ENCODE results near the gene TK1. TPM values are rescaled to one million over a fixed set of nuclear protein-coding genes. Genes with fewer than 3 reads are reported as not detected.
A peak's percentile ranks its signal among the peaks of the same experiment; 100 is the strongest.
"Not testable (repeated sequence)": the region's sequence is repeated elsewhere in the genome, so short reads cannot be mapped to it uniquely, and the experiment has no call there.

Gene TK1
- 12.0 TPM for total RNA-seq

- Histone ChIP-seq H3K9ac (ENCODE audit: low read depth in 1 of 3, low read length in 3 of 3) (peak within 1 kb of the TSS in 2 of 3 donors; percentile 62 to 77), H3K4me1 (ENCODE audit: control insufficient read depth in 3 of 3, insufficient read depth in 3 of 3, low read length in 3 of 3) (peaks cover 9 to 17% (median 10%) of the 10 kb centered on the region in 3 donors), H3K27ac (ENCODE audit: low read depth, low read length) (peak within 1 kb of the TSS; percentile 58), H3K4me3 (ENCODE audit: low read length in 3 of 3) (peak within 1 kb of the TSS; percentile 75 to 84 (median 81)), H3K36me3 (ENCODE audit: control insufficient read depth in 3 of 3, insufficient read depth in 3 of 3, low read length in 3 of 3) (peaks cover 0 to 5% (median 4%) of the 10 kb centered on the region in 3 donors), H3K27me3 (ENCODE audit: control insufficient read depth in 3 of 3, insufficient read depth in 3 of 3, low read length in 3 of 3) (no peaks in the 10 kb centered on the region), H3K9me3 (ENCODE audit: control insufficient read depth in 3 of 3, low read length in 3 of 3) (no peaks in the 10 kb centered on the region)
These were observed at the start of gene TK1, which contains the start of gene AFMID for GRCh38 chr17:78186692-78187595. Gene TK1, minus strand, starts transcription at chr17:78187052. Its CDS starts 58 bp downstream, at chr17:78186994. Gene AFMID, plus strand, starts transcription at chr17:78187362. Its CDS starts 9 bp downstream, at chr17:78187371.

- Histone ChIP-seq H3K36me3 (ENCODE audit: control insufficient read depth in 3 of 3, insufficient read depth in 3 of 3, low read length in 3 of 3) (no peaks in the 10 kb centered on the region), H3K27ac (ENCODE audit: low read depth, low read length) (no peak overlapping the region), H3K27me3 (ENCODE audit: control insufficient read depth in 3 of 3, insufficient read depth in 3 of 3, low read length in 3 of 3) (peaks cover 18 to 25% (median 22%) of the 10 kb centered on the region in 3 donors), H3K9me3 (ENCODE audit: control insufficient read depth in 3 of 3, low read length in 3 of 3) (no peaks in the 10 kb centered on the region), H3K9ac (ENCODE audit: low read depth in 1 of 3, low read length in 3 of 3) (no peak overlapping the region), H3K4me1 (ENCODE audit: control insufficient read depth in 3 of 3, insufficient read depth in 3 of 3, low read length in 3 of 3) (peaks cover 0 to 4% (median 0%) of the 10 kb centered on the region in 3 donors), H3K4me3 (ENCODE audit: low read length in 3 of 3) (no peak overlapping the region)
These were observed 49.0 kb upstream of the TK1 start for GRCh38 chr17:78235885-78236284.

- not testable (repeated sequence) for H3K4me3 ChIP-seq (ENCODE audit: low read length in 3 of 3); H3K36me3 ChIP-seq (ENCODE audit: control insufficient read depth in 3 of 3, insufficient read depth in 3 of 3, low read length in 3 of 3); H3K4me1 ChIP-seq (ENCODE audit: control insufficient read depth in 3 of 3, insufficient read depth in 3 of 3, low read length in 3 of 3); H3K27ac ChIP-seq (ENCODE audit: low read depth, low read length); H3K9ac ChIP-seq (ENCODE audit: low read depth in 1 of 3, low read length in 3 of 3); H3K9me3 ChIP-seq (ENCODE audit: control insufficient read depth in 3 of 3, low read length in 3 of 3)
- H3K27me3 ChIP-seq (ENCODE audit: control insufficient read depth in 3 of 3, insufficient read depth in 3 of 3, low read length in 3 of 3): peaks cover 24 to 30% (median 30%) of the 10 kb centered on the region in 3 donors
These were observed 48.2 kb upstream of the TK1 start for GRCh38 chr17:78235022-78235421.

- Histone ChIP-seq H3K4me1 (ENCODE audit: control insufficient read depth in 3 of 3, insufficient read depth in 3 of 3, low read length in 3 of 3) (peaks cover 0 to 4% (median 0%) of the 10 kb centered on the region in 3 donors), H3K9ac (ENCODE audit: low read depth in 1 of 3, low read length in 3 of 3) (no peak overlapping the region), H3K4me3 (ENCODE audit: low read length in 3 of 3) (no peak overlapping the region), H3K36me3 (ENCODE audit: control insufficient read depth in 3 of 3, insufficient read depth in 3 of 3, low read length in 3 of 3) (no peaks in the 10 kb centered on the region), H3K27ac (ENCODE audit: low read depth, low read length) (no peak overlapping the region), H3K27me3 (ENCODE audit: control insufficient read depth in 3 of 3, insufficient read depth in 3 of 3, low read length in 3 of 3) (peaks cover 27 to 30% (median 30%) of the 10 kb centered on the region in 3 donors), H3K9me3 (ENCODE audit: control insufficient read depth in 3 of 3, low read length in 3 of 3) (no peaks in the 10 kb centered on the region)
These were observed 47.5 kb upstream of the TK1 start for GRCh38 chr17:78234261-78234865.

- Histone ChIP-seq H3K9me3 (ENCODE audit: control insufficient read depth in 3 of 3, low read length in 3 of 3) (no peaks in the 10 kb centered on the region), H3K27ac (ENCODE audit: low read depth, low read length) (no peak overlapping the region), H3K4me1 (ENCODE audit: control insufficient read depth in 3 of 3, insufficient read depth in 3 of 3, low read length in 3 of 3) (peaks cover 0 to 4% (median 0%) of the 10 kb centered on the region in 3 donors), H3K36me3 (ENCODE audit: control insufficient read depth in 3 of 3, insufficient read depth in 3 of 3, low read length in 3 of 3) (no peaks in the 10 kb centered on the region), H3K9ac (ENCODE audit: low read depth in 1 of 3, low read length in 3 of 3) (no peak overlapping the region), H3K4me3 (ENCODE audit: low read length in 3 of 3) (no peak overlapping the region), H3K27me3 (ENCODE audit: control insufficient read depth in 3 of 3, insufficient read depth in 3 of 3, low read length in 3 of 3) (peaks cover 28 to 30% (median 30%) of the 10 kb centered on the region in 3 donors)
These were observed 46.8 kb upstream of the TK1 start for GRCh38 chr17:78233678-78234077.

GRCh38 chr17:78232859-78233173 lies 46.0 kb upstream of the TK1 start:
- H3K9ac ChIP-seq (ENCODE audit: low read depth in 1 of 3, low read length in 3 of 3): no peak overlapping the region
- no peaks in the 10 kb centered on the region for H3K9me3 ChIP-seq (ENCODE audit: control insufficient read depth in 3 of 3, low read length in 3 of 3)
- peaks cover 30 to 36% (median 32%) of the 10 kb centered on the region in 3 donors for H3K27me3 ChIP-seq (ENCODE audit: control insufficient read depth in 3 of 3, insufficient read depth in 3 of 3, low read length in 3 of 3)
- no peak overlapping the region for H3K27ac ChIP-seq (ENCODE audit: low read depth, low read length)
- H3K36me3 ChIP-seq (ENCODE audit: control insufficient read depth in 3 of 3, insufficient read depth in 3 of 3, low read length in 3 of 3): no peaks in the 10 kb centered on the region
- H3K4me3 ChIP-seq (ENCODE audit: low read length in 3 of 3): no peak overlapping the region
- H3K4me1 ChIP-seq (ENCODE audit: control insufficient read depth in 3 of 3, insufficient read depth in 3 of 3, low read length in 3 of 3): peaks cover 0 to 4% (median 0%) of the 10 kb centered on the region in 3 donors

- no peaks in the 10 kb centered on the region for H3K9me3 ChIP-seq (ENCODE audit: control insufficient read depth in 3 of 3, low read length in 3 of 3)
- H3K4me3 ChIP-seq (ENCODE audit: low read length in 3 of 3): no peak overlapping the region
- H3K4me1 ChIP-seq (ENCODE audit: control insufficient read depth in 3 of 3, insufficient read depth in 3 of 3, low read length in 3 of 3): peaks cover 0 to 3% (median 0%) of the 10 kb centered on the region in 3 donors
- no peaks in the 10 kb centered on the region for H3K36me3 ChIP-seq (ENCODE audit: control insufficient read depth in 3 of 3, insufficient read depth in 3 of 3, low read length in 3 of 3)
- no peak overlapping the region for H3K27ac ChIP-seq (ENCODE audit: low read depth, low read length)
- H3K9ac ChIP-seq (ENCODE audit: low read depth in 1 of 3, low read length in 3 of 3): no peak overlapping the region
- peaks cover 30 to 41% (median 34%) of the 10 kb centered on the region in 3 donors for H3K27me3 ChIP-seq (ENCODE audit: control insufficient read depth in 3 of 3, insufficient read depth in 3 of 3, low read length in 3 of 3)
These were observed 45.4 kb upstream of the TK1 start for GRCh38 chr17:78231991-78232858.

- Histone ChIP-seq H3K4me3 (ENCODE audit: low read length in 3 of 3) (no peak within 1 kb of the TSS), H3K4me1 (ENCODE audit: control insufficient read depth in 3 of 3, insufficient read depth in 3 of 3, low read length in 3 of 3) (peaks cover 0 to 5% (median 0%) of the 10 kb centered on the region in 3 donors), H3K9me3 (ENCODE audit: control insufficient read depth in 3 of 3, low read length in 3 of 3) (no peaks in the 10 kb centered on the region), H3K27ac (ENCODE audit: low read depth, low read length) (no peak within 1 kb of the TSS), H3K9ac (ENCODE audit: low read depth in 1 of 3, low read length in 3 of 3) (no peak within 1 kb of the TSS), H3K27me3 (ENCODE audit: control insufficient read depth in 3 of 3, insufficient read depth in 3 of 3, low read length in 3 of 3) (peaks cover 30 to 50% (median 36%) of the 10 kb centered on the region in 3 donors), H3K36me3 (ENCODE audit: control insufficient read depth in 3 of 3, insufficient read depth in 3 of 3, low read length in 3 of 3) (no peaks in the 10 kb centered on the region)
These were observed 44.4 kb upstream of the TK1 start, which contains the start of gene TMEM235 for GRCh38 chr17:78230996-78231935. Gene TMEM235, plus strand, starts transcription at chr17:78231631. Its CDS starts 393 bp downstream, at chr17:78232024.

Data from skeletal muscle tissue (tissue), 4 donors.